ENCODE data around the gene C14orf180. TPM values are rescaled to one million over a fixed set of nuclear protein-coding genes. Genes with fewer than 3 reads are reported as not detected.
"Not testable (repeated sequence)": the region's sequence is repeated elsewhere in the genome, so short reads cannot be mapped to it uniquely, and the experiment has no call there.

C14orf180 gene
- total RNA-seq, 2 experiments from 2014 or later, result not detected

GRCh38 chr14:104634886-104635570 is 55.5 kb downstream of the C14orf180 start:
- Mint-ChIP-seq H3K36me3 (ENCODE audit: low read depth) (no peaks in the 10 kb centered on the region), H3K27ac (no peak overlapping the region), H3K4me1 (ENCODE audit: low read depth) (no peaks in the 10 kb centered on the region), H3K4me3 (no peak overlapping the region), H3K27me3 (ENCODE audit: low read depth) (no peaks in the 10 kb centered on the region), H3K9me3 (ENCODE audit: insufficient read depth) (no peaks in the 10 kb centered on the region)
- CTCF ChIA-PET, result no interaction called here
- POLR2A ChIA-PET, result no interaction called here
- DNase-seq (no peak), ATAC-seq (no peak)

GRCh38 chr14:104635717-104636116 is 56.2 kb downstream of the C14orf180 start:
- Mint-ChIP-seq H3K4me1 (ENCODE audit: low read depth) (no peaks in the 10 kb centered on the region), H3K4me3 (no peak overlapping the region), H3K9me3 (ENCODE audit: insufficient read depth) (no peaks in the 10 kb centered on the region), H3K36me3 (ENCODE audit: low read depth) (no peaks in the 10 kb centered on the region), H3K27ac (no peak overlapping the region), H3K27me3 (ENCODE audit: low read depth) (no peaks in the 10 kb centered on the region)
- DNase-seq (no peak), ATAC-seq (no peak)
- ChIA-PET POLR2A (no interaction called here), CTCF (no interaction called here)

- ATAC-seq, result no peak
- no peaks in the 10 kb centered on the region for H3K27me3 Mint-ChIP-seq (ENCODE audit: low read depth)
- CTCF ChIA-PET, result no interaction called here
- H3K9me3 Mint-ChIP-seq (ENCODE audit: insufficient read depth), result no peaks in the 10 kb centered on the region
- no peak overlapping the region for H3K4me3 Mint-ChIP-seq
- DNase-seq, result no peak
- POLR2A ChIA-PET, result no interaction called here
- no peak overlapping the region for H3K27ac Mint-ChIP-seq
- H3K4me1 Mint-ChIP-seq (ENCODE audit: low read depth), result no peaks in the 10 kb centered on the region
- no peaks in the 10 kb centered on the region for H3K36me3 Mint-ChIP-seq (ENCODE audit: low read depth)
These were observed 56.6 kb downstream of the C14orf180 start for GRCh38 chr14:104636131-104636530.

GRCh38 chr14:104636846-104637545 is 57.4 kb downstream of the C14orf180 start:
- H3K27me3 Mint-ChIP-seq (ENCODE audit: low read depth); DNase-seq; H3K27ac Mint-ChIP-seq; H3K4me3 Mint-ChIP-seq; CTCF ChIA-PET; H3K36me3 Mint-ChIP-seq (ENCODE audit: low read depth); ATAC-seq; POLR2A ChIA-PET; H3K4me1 Mint-ChIP-seq (ENCODE audit: low read depth); H3K9me3 Mint-ChIP-seq (ENCODE audit: insufficient read depth): not testable (repeated sequence)

GRCh38 chr14:104637546-104638003 is 58.0 kb downstream of the C14orf180 start:
- H3K4me3 Mint-ChIP-seq, result no peak overlapping the region

GRCh38 chr14:104638190-104638589 is 58.6 kb downstream of the C14orf180 start:
- POLR2A ChIA-PET, result no interaction called here
- no peak overlapping the region for H3K4me3 Mint-ChIP-seq

More at GRCh38 chr14:104637546-104638003, 58.0 kb downstream of the C14orf180 start:
- DNase-seq (no peak), ATAC-seq (no peak)
- no peak overlapping the region for H3K27ac Mint-ChIP-seq
- H3K4me1 Mint-ChIP-seq (ENCODE audit: low read depth), result no peaks in the 10 kb centered on the region
- POLR2A ChIA-PET, result no interaction called here
- no peaks in the 10 kb centered on the region for H3K27me3 Mint-ChIP-seq (ENCODE audit: low read depth)
- H3K36me3 Mint-ChIP-seq (ENCODE audit: low read depth), result no peaks in the 10 kb centered on the region
- CTCF ChIA-PET, result no interaction called here
- H3K9me3 Mint-ChIP-seq (ENCODE audit: insufficient read depth), result no peaks in the 10 kb centered on the region

GRCh38 chr14:104638927-104639450 is 59.4 kb downstream of the C14orf180 start:
- CTCF ChIA-PET, result no interaction called here
- H3K4me3 Mint-ChIP-seq, result no peak overlapping the region
- no peaks in the 10 kb centered on the region for H3K4me1 Mint-ChIP-seq (ENCODE audit: low read depth)
- ATAC-seq (no peak), DNase-seq (no peak)
- no peaks in the 10 kb centered on the region for H3K27me3 Mint-ChIP-seq (ENCODE audit: low read depth)
- H3K9me3 Mint-ChIP-seq (ENCODE audit: insufficient read depth), result no peaks in the 10 kb centered on the region
- no peak overlapping the region for H3K27ac Mint-ChIP-seq
- H3K36me3 Mint-ChIP-seq (ENCODE audit: low read depth), result no peaks in the 10 kb centered on the region
- POLR2A ChIA-PET, result no interaction called here

More at GRCh38 chr14:104638190-104638589, 58.6 kb downstream of the C14orf180 start:
- CTCF ChIA-PET, result no interaction called here
- no peak for DNase-seq
- H3K27me3 Mint-ChIP-seq (ENCODE audit: low read depth), result no peaks in the 10 kb centered on the region
- ATAC-seq, result no peak
- H3K27ac Mint-ChIP-seq, result no peak overlapping the region
- H3K4me1 Mint-ChIP-seq (ENCODE audit: low read depth), result no peaks in the 10 kb centered on the region
- H3K36me3 Mint-ChIP-seq (ENCODE audit: low read depth), result no peaks in the 10 kb centered on the region
- H3K9me3 Mint-ChIP-seq (ENCODE audit: insufficient read depth), result no peaks in the 10 kb centered on the region

GRCh38 chr14:104639471-104639870 is 59.9 kb downstream of the C14orf180 start:
- POLR2A ChIA-PET, result no interaction called here
- Mint-ChIP-seq H3K4me3 (no peak overlapping the region), H3K4me1 (ENCODE audit: low read depth) (no peaks in the 10 kb centered on the region), H3K9me3 (ENCODE audit: insufficient read depth) (no peaks in the 10 kb centered on the region), H3K27me3 (ENCODE audit: low read depth) (no peaks in the 10 kb centered on the region), H3K36me3 (ENCODE audit: low read depth) (no peaks in the 10 kb centered on the region), H3K27ac (no peak overlapping the region)
- DNase-seq (no peak), ATAC-seq (no peak)
- CTCF ChIA-PET, result no interaction called here

Other genes with a start within 250 kb of the C14orf180 start
- not detected for gene TMEM179, start 25.0 kb downstream of the C14orf180 start, total RNA-seq
- gene INF2, start 109.9 kb downstream of the C14orf180 start, total RNA-seq, result 100 to 1,000 TPM; 155 to 159 TPM
- 1 to 10 TPM; 1.8 TPM for gene ADSS1, start 144.5 kb downstream of the C14orf180 start, total RNA-seq
- gene SIVA1, start 173.4 kb downstream of the C14orf180 start, total RNA-seq, result 100 to 1,000 TPM; 175 to 186 TPM
- gene AKT1, start 216.0 kb downstream of the C14orf180 start, total RNA-seq, result 100 to 1,000 TPM; 217 to 222 TPM
- 1 to 10 TPM; 5.3 TPM for gene ZBTB42, start 221.3 kb downstream of the C14orf180 start, total RNA-seq

Measured in activated CD8-positive, alpha-beta T cell treated with anti-CD3 and anti-CD28 coated beads, Interleukin-2, amount 10 ng/mL, durations not matched to agents 7 days and 5 days (primary cell).